Activated CD8-positive, alpha-beta memory T cell treated with anti-CD3 and anti-CD28 coated beads for 48 hours (primary cell): ENCODE measurements around the gene ACAP3.

Source experiments
- DNase-seq, 3 experiments: peaks; one replicate each; pipeline ENCODE4 v3.0.0-alpha.2; 2020; ENCODE audit warnings: low read depth in 2 of 3, low spot score in 2 of 3

Gene ACAP3

DNA sequence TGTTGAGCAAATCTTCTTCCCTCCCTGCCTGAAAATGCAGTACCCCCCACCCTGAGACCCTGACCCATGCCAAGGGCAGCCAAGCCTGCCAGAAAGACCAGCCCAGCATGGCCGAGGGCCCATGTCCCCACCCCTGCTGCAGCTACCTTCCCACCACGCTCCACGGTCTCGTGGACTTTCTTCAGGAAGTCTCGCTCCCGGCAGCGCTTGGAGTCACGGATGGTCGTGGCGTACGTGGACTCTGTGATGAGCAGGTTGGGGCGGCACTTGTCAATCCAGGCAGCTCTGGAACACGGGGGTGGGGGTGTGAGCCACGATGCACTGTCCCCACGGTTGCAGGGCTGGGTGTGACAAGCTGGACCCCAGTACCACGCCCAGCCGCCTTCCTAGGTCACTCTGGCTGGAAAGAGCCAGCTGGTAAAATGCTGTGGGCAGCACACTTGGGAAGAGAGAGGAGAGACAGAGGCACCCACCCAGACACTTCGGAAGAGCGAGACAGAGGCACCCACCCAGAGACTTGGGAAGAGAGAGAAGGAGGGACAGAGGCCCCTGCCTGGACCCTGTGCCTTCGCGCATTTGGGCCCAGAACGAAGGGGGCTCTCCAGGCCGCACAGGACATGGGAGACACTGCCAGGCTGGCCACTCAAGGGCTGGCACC is 7.1 kb upstream of the ACAP3 start:
- DNase-seq: no peak

DNA sequence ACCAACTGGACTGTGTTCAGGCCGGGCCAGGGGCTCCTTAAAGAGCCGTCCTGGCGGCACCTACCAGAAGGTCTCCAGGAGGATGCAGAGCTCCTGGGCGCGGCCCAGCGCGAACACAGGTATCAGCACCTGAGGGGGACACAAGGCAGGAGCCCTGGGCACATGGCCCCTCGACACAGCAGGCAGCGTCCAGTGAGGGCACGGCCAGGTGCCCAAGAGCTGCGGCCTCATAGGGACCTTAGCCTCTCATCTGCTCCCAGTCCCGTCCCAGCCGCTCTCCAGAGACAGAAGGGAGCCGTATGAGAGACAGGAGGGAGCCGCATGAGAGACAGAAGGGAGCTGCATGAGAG is 6.5 kb upstream of the ACAP3 start:
- no peak for DNase-seq

DNA sequence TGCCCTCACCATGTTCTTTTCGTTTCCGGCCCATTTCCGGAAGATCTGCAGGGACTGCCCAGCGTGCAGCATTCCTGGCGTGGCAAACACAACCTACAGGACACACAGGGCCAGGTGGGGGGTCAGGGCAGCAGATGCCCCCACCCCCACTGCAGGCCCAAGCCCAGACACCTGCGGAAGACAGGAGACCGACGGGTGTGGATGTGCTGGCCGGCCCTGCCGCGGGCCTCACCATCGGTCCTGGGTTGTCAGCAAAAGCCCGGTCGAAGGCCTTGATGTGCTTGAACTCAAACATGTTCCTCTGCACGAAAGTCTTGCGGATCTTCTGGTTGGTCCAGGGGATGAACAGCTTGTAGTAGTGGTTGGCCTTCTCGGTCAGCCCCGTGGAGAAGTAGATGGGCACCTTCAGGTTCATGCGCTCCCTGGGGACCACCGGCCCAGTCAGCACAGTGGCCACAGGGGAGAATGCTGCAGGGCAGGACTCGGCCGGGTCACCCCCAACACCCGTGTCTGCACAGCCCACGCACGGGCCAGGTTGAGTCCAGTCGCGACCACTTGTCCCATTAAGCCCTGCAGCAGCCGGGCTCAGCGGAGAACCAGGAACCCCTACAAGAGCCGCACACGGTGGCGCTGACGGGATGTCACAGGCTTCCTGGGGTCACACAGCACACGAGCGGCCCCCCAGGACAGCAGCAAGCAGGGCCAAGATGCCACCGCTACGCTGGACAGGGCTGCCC is 5.9 kb upstream of the ACAP3 start:
- no peak for DNase-seq

GRCh38 chr1:1312450-1313314 is 5.0 kb upstream of the ACAP3 start:
- DNase-seq: no peak

- DNase-seq: no peak
Measured at GRCh38 chr1:1311107-1312104, 3.7 kb upstream of the ACAP3 start.

DNA sequence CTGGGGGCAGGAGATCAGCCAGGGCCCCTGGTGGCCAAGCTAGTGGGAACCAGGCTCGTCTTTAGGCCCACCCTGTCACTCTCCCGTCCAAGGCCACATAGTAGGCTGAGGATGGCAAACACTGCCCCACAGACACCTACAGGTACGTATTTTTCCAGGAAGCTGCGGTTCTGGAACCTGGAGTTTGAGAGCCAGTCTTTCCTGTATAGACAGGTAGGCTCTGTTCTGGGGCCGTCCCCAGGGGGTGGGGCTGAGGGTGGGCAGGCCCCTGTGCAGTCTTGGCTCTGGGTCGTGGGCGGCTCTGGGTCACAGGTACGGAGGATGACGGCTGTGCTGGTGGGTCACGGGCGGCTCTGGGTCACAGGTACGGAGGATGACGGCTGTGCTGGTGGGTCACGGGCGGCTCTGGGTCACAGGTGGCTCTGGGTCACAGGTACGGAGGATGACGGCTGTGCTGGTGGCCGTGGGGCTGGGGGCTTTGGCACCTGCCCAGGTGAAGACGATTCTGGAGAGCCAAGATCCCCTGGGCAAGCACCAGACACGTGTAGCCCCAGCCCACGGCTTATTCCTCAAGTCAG is 2.8 kb upstream of the ACAP3 start:
- no peak for DNase-seq

- no peak for DNase-seq
Measured at GRCh38 chr1:1310109-1310385, 2.3 kb upstream of the ACAP3 start.

DNA sequence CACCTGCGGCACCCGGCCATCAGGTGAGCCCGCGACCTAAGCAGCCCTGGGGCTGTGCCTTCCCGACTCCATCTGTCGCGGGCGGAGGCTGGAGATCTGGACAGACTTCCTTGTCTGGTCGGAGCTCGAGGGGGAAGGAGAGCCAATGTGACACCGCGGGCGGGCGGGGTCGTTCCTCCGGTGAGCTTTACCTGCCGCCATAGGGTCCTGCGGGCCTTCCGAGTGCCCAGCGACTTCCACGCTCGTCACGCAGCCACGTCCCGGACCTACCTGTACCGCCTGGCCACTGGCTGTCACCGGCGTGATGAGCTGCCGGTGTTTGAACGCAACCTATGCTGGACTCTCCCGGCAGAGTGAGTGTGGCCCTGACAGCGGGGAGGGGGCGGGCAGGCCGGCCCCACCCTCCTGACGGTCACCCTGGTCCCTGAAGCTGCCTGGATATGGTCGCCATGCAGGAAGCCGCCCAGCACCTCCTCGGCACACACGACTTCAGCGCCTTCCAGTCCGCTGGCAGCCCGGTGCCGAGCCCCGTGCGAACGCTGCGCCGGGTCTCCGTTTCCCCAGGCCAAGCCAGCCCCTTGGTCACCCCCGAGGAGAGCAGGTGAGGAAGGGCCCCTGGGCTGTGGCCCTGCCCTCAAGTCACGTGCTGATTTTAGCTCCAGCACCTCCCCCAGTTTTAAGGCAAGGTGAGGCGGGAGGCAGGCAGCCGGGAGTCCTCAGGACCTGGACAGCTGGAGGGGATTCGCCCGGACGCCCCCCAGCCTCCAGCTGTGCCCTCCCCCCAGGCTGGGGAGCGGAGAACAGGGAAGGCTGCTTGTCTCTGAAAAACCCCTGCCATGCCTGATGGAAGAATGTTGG is 1.8 kb upstream of the ACAP3 start:
- no peak for DNase-seq

DNA sequence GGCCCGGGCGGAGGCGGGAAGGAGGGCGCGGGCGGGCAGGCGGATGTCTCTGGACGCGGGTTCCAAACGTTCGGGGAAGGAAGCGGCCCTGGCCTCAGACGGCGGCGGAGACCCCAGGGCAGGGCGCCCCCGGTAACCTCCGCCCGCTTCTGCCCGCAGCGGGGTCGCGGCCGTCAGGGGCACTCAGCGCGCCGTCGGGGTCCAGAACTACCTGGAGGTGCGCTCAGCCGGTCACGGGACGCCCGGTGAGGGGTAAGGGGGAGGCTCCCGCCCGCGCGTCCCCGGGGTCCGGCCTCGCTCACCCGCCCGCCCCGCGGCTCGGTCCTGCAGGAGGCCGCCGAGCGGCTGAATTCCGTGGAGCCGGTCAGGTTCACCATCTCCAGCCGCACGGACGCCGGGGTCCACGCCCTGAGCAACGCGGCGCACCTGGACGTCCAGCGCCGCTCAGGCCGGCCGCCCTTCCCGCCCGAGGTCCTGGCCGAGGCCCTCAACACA is 1.1 kb upstream of the ACAP3 start:
- no peak for DNase-seq

DNA sequence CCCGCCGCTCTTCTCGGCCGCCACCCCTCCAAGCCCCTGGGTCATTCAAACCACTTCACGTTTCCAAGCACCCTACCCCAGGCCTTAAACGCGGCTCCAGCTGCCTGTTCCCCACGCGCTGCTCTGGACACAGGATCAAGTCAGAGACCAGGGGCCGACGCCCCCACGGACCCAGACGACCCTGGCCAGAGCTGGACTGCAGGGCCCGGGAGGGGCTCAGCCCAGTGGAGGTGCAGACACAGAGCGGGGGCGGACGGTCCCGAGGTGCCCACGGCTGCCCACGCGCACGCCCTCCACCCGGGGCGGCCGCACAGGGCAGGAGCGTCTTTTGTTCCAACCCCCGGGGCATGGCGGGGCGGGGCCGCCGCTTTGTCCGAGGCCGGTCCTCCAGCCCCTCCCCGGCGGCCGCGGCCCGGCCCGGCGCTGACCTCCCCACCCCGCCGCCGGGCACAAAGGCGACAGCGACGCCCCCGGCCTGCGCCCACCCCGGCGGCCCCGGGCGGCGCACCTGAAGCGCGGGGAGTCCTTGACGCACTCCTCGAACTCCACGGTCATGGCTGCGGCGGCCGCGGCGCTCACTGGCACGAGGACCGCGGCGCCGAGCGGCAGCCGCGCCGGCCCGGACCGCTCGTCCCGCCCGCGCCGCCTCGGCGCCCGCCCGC is 338 bp downstream of the ACAP3 start:
- no peak for DNase-seq

- no peak for DNase-seq
Measured at GRCh38 chr1:1306661-1307260, 969 bp downstream of the ACAP3 start.

DNA sequence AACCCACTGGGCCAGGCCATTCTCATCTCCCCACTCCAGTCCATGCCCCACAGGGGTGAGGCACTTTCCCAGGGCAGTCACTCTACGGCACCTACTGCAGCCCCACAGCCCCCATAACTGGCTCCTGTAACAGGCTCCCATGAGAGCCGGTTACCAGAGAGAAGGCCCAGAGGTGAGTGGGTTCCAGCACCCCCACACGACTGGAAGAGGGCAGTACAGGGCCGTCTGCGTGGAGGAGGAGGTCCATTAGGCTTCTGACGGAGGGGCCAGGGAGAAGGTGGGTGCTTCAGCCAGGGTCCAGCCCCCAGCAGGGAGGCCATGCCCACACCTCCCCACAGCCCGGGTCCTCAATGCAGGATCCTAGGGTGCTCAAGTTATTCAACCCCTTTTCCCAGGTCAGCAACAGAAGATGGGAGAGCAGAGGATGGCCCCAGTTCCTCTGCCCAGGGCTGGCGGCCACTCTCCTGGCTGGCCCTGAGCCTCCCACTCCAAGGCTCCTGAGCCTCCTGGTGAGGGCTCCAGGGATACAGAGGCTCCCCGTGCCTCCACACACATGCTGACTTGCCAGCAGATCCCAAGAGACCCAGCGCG is 1.6 kb downstream of the ACAP3 start:
- peak in 1 of 3 experiments; percentile 18 for DNase-seq

GRCh38 chr1:1305300-1306069 is 2.2 kb downstream of the ACAP3 start:
- peak in 2 of 3 experiments; percentile 40 to 55 for DNase-seq

GRCh38 chr1:1304331-1305299 is 3.1 kb downstream of the ACAP3 start:
- DNase-seq: no peak

GRCh38 chr1:1303736-1304135 is 4.0 kb downstream of the ACAP3 start:
- DNase-seq: no peak

GRCh38 chr1:1302951-1303509 is 4.7 kb downstream of the ACAP3 start:
- DNase-seq: no peak
